AG09319 (cell line): ENCODE data around the gene NUDT22.

ENCODE experiments used
- DNase-seq: peaks from one replicate; pipeline ENCODE4 v3.0.0-alpha.2; 2010; ENCODE audit warnings: low read depth; ENCODE audit errors: extremely low read depth
- TF ChIP-seq, protein P1 (sequence below): IDR thresholded peaks from 2 replicates; pipeline ENCODE4 v1.5.1; 2011; ENCODE audit warnings: low read depth, mild to moderate bottlenecking, inconsistent platforms, low read length, moderate library complexity

The NUDT22 gene

GRCh38 chr11:64207256-64208085 lies 18.6 kb upstream of the NUDT22 start:
- DNase-seq = no peak
- TF ChIP-seq, protein P1, sequence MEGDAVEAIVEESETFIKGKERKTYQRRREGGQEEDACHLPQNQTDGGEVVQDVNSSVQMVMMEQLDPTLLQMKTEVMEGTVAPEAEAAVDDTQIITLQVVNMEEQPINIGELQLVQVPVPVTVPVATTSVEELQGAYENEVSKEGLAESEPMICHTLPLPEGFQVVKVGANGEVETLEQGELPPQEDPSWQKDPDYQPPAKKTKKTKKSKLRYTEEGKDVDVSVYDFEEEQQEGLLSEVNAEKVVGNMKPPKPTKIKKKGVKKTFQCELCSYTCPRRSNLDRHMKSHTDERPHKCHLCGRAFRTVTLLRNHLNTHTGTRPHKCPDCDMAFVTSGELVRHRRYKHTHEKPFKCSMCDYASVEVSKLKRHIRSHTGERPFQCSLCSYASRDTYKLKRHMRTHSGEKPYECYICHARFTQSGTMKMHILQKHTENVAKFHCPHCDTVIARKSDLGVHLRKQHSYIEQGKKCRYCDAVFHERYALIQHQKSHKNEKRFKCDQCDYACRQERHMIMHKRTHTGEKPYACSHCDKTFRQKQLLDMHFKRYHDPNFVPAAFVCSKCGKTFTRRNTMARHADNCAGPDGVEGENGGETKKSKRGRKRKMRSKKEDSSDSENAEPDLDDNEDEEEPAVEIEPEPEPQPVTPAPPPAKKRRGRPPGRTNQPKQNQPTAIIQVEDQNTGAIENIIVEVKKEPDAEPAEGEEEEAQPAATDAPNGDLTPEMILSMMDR = no peak

DNA sequence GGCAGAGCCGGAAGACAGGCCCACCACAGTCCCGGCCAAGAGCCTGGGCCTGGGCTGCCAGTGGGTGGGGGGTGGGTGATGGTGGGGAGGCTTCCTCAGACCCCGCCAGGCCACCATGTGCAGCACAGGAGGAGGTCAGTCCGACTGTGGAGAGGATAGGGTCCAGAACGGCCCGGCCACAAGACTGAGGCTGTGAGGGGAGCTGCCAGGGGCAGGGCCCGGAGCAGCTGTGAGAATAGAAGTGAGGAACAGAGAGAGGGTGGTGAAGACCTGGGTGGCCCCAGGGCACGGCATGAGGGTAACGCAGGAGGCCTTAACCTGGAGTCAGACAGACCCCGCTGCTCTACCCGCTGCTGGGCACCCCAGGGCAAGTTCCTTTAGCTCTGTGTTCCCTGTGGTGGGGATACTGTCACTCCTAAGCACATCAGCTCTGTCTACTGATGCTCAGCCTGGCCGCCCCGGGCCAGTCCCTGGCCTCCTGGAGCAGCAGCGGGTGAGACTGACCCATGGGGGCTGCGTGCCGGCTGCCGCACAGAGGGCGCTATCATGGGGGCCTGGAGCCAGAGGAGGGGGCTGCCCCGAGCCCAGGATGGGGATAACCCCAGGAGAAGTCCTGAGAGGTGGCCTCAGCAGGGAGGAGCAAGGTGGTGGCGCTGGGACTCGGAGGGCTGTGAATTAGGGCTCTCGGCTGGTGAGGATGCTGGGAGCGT lies 17.8 kb upstream of the NUDT22 start:
- TF ChIP-seq, protein P1 = no peak
- no peak for DNase-seq

GRCh38 chr11:64208796-64209562 lies 17.1 kb upstream of the NUDT22 start:
- TF ChIP-seq, protein P1 = no peak
- no peak for DNase-seq

DNA sequence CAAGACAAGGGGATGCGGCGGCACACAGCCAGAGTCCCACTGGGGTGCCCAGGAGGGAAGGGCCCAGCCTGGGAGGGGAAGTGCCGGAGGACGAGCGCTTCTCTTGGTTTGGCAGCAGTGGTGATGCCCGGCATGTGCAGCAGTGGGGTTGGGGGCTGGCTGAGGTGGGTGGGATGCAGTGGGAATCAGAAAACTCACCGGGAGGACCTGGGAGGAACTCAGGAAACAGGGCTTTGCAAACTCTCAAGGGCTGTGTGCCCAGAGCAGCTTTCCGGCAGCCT lies 16.6 kb upstream of the NUDT22 start:
- no peak for DNase-seq
- TF ChIP-seq, protein P1 = no peak

DNA sequence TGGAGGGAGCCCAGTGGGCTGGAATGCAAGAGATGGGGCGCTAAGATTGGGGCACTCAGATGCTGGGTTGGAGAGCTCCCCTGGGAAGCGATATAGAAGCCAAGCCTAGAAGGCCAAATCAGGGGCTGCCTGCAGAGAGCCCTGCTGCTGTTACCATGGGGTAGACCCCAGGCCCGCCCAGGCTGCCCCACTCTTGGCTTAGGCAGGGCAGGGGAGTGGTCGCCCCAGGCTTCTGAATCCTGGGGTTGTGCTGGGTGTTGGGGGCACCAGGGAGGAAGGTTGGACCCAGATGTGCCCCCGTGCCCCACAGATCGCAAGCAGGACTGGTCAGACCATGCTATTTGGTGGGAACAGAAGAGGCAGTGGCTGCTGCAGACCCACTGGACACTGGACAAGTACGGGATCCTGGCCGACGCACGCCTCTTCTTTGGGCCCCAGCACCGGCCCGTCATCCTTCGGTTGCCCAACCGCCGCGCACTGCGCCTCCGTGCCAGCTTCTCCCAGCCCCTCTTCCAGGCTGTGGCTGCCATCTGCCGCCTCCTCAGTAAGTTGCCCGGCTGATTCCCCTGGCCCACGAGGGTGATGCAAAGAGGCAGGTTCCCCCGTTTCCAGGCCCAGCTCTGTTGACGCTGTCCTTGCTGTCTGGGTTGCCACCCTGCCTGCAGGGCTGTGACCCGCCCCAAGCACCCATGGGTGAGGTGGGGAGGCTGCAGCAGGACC lies 15.6 kb upstream of the NUDT22 start:
- no peak for DNase-seq
- TF ChIP-seq, protein P1 = no peak

- no peak for DNase-seq
- TF ChIP-seq, protein P1 = no peak
Observed at GRCh38 chr11:64211181-64211872, 14.7 kb upstream of the NUDT22 start.
